Epithelial cell of prostate (primary cell): Measurements from ENCODE around the gene PTPN21.
"Not testable (repeated sequence)": the region's sequence is repeated elsewhere in the genome, so short reads cannot be mapped to it uniquely, and the experiment has no call there.

Experiments
- DNase-seq: peaks from one replicate; pipeline ENCODE4 v3.0.0-alpha.2; 2011; ENCODE audit warnings: low read depth, low spot score
- H3K27ac ChIP-seq: fragments of 450-650 bp; 2 replicates; pipeline ENCODE4 v1.5.1; 2017; ENCODE audit warnings: mild to moderate bottlenecking

PTPN21 gene

DNA sequence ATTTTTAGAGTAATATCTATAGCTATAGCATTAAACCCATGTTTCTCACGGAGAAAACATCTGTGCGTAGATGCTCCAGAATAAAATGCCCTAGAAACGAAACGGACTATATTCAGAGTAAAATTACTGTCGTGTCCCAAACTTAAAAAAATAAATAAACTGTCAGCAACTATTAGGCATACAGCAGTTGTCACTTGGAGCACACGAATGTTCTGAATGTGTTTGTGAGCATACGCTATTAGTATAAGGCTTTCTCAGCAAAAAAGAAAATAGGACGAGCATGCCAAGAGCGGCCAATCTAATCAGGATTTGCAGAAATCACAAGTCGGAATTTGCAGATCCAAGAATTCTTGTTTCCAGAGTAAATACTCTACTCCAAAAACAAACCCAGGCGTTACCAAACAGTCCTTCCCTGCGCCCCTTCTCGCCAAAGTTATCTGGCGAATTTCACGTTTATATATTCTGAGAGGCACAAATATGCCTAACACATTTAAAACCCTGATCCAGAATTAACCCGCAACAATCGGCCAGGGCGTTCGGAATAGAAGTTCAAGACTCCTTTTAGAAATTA, 836 bp downstream of the PTPN21 start:
- no peak for DNase-seq
- peak overlapping the region; percentile 89 for H3K27ac ChIP-seq

- no peak for DNase-seq
- H3K27ac ChIP-seq = no peak overlapping the region
These were observed 1.9 kb downstream of the PTPN21 start for GRCh38 chr14:88552876-88553275.

- peak overlapping the region; percentile 33 for H3K27ac ChIP-seq
- no peak for DNase-seq
These were observed 2.8 kb downstream of the PTPN21 start for GRCh38 chr14:88551980-88552431.

DNA sequence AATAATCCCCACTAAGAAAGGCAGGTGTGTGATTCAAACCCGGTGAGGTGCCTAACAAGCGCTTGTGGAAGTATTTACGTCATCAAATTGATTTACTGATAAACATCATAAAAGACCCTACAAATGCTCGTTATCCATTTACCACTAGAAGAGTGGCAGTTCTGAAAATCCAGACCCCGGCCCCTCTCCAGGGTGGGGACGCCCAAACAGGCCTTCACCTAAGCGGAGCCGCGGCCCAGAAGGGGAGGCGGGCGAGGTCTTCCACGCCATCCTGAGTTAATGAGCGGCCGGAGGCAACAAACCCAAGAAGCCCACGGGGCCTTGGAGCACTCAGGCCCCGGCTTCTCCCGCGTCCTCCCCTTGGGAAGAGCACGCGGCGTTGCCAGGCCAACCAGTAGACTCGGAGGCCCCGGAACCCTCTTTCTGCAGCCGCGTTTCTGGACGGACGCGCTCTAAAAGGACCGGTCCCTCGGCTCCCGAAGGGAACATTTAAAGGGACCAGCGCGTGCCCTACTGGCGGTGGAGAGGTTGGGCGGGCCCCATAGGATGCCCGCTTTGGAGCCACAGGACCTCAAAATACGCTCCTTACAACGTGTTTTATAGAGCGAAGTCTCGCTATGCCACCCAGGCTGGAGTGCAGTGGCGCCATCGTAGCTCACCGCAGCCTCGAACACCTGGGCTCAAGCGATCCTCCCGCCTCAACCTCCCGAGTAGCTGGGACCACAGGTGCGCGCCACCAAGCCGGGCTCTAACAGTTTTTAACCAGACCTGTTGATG, 3.5 kb downstream of the PTPN21 start:
- H3K27ac ChIP-seq = peak overlapping the region; percentile 33
- DNase-seq = no peak

DNA sequence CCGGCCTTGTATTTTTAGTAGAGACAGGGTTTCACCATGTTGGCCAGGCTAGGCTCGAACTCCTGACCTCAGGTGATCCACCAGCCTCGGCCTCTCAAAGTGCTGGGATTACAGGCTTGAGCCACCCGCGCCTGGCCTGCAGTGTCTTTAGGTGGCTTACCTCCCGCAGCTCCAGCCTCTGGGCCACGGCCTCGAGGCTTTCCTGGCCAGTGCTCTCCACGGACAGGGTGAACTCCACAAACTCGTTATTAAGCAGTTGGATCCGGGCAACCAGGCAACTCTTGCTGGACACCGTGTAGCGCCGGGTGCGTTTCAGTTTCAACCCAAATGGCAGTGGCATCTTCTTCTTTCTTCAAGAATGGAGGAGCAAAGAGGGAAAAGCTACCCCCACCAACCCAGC, 4.7 kb downstream of the PTPN21 start:
- no peak overlapping the region for H3K27ac ChIP-seq

GRCh38 chr14:88547386-88547780, 7.4 kb downstream of the PTPN21 start:
- no peak for DNase-seq
- no peak overlapping the region for H3K27ac ChIP-seq

More for the DNA sequence above, 4.7 kb downstream of the PTPN21 start:
- DNase-seq = no peak

DNA sequence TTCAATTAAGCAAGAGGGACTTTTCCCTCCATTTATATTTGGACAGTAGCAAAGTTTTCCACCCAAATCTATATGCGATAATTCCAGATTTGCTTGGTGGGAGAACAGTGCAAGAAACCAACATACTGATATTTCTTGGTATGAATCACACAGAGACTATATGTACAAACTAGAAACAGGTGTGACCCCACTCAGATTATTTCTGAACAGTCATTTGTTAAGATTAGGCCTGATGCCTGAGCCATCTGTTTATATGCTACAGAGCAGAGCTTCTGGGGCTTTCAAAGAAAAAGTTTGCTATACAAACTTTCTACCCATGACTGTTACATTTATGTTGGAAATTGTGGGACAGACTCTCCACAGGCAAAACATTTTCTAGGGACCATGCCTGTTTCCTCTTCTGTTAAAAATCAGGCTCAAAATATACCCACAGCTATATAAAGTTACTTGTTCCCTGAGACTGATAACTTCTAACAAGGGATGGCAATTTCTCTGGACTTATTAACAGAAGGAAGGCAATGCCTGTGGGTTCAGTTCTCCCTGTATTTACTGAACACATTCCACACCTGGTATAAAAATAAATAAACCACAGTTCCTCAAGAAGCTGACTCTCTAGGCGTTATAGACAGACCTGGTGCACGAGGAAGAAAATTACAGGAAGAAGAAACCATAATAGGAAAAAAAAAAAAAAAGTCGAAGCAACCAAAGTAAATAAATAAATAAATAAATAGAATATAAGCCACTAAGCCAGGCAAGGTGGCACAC, 8.0 kb downstream of the PTPN21 start:
- no peak overlapping the region for H3K27ac ChIP-seq

DNA sequence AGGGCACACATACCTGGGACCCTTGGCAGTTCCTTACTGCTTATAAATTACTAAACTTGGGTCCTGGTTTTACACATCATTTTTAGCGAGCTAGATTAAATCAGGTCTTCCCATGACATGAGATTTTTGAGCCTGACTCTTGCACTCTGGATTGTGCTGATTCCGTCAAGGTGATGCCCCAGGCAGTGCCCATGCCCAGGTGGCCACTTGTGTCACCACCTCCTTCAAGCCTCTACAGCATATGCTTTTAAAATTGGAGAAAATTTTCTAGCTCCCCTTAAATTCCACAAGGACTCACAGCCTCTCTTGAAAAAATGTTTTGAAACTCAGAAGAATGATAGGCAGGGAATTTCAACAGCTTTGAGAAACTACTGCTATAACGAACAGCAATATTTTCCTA, 9.6 kb downstream of the PTPN21 start:
- DNase-seq = no peak
- H3K27ac ChIP-seq = no peak overlapping the region

More for the DNA sequence above, 8.0 kb downstream of the PTPN21 start:
- no peak for DNase-seq

- DNase-seq = no peak
- no peak overlapping the region for H3K27ac ChIP-seq
These were observed 11.7 kb downstream of the PTPN21 start for GRCh38 chr14:88542857-88543795.

- no peak for DNase-seq
- H3K27ac ChIP-seq = no peak overlapping the region
These were observed 13.5 kb downstream of the PTPN21 start for GRCh38 chr14:88541324-88541723.

DNA sequence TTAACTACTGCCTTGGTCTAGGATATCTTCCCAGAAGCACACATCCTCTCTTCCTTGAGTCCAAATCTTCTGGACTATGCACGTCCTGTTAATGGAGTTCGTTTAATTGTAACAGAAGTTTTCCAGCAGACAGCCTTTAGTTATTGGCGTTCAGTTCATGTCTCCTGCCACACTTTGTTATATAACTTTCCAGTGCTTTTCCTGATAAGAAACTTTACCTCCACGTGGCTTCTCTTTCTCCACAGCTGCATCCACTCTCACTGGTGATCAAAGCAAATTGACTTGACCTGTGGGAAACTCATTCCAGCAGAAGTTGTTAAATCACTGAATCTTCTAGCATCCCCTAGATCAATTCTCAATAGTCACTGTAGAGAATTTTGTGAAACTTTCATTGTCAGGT, 19.0 kb downstream of the PTPN21 start:
- H3K27ac ChIP-seq = no peak overlapping the region

GRCh38 chr14:88535149-88535548, 19.7 kb downstream of the PTPN21 start:
- DNase-seq = no peak
- no peak overlapping the region for H3K27ac ChIP-seq

More for the DNA sequence above, 19.0 kb downstream of the PTPN21 start:
- no peak for DNase-seq

- no peak for DNase-seq
- no peak overlapping the region for H3K27ac ChIP-seq
These were observed 21.7 kb downstream of the PTPN21 start for GRCh38 chr14:88533064-88533602.

- not testable (repeated sequence) for H3K27ac ChIP-seq, DNase-seq
These were observed 24.9 kb downstream of the PTPN21 start for GRCh38 chr14:88529889-88530288.

DNA sequence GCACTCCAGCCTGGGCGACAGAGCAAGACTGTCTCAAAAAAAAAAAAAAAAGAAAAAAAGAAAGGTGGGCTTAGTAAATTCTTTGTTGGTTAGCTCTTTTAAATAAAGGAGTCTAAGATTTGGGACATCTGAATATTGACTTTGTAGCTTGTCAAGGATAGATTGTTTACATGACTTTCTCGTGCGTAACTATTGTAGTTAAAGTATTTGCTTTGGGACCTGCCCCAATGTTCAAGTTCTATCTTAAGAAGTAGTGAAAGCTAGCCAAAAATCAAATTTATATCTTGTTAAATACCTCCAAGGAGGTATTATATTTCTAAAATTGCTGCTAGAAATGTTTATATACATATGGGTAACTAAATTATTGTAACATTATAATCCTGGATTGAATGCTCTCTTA, 32.4 kb downstream of the PTPN21 start:
- DNase-seq = no peak
- H3K27ac ChIP-seq = peak overlapping the region; percentile 31

DNA sequence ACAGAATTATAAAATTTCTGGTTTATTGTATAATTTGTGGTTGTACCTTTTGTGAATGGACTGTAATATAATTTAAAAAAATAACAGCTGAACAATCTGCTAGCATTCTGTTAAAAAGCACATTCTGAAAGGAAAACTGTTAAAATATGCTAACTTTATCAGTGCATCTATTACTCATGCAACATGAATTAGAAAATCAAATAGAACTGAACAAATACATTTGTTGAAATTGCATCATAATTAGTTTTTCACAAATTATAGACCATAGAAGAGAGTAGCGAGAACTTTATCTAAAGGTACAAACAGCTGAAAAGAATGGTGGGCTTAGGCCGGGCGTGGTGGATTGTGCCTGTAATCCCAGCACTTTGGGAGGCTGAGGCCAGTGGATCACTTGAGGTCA, 33.0 kb downstream of the PTPN21 start:
- peak overlapping the region; percentile 31 for H3K27ac ChIP-seq
- DNase-seq = no peak

GRCh38 chr14:88519907-88520306, 34.9 kb downstream of the PTPN21 start:
- no peak for DNase-seq
- no peak overlapping the region for H3K27ac ChIP-seq

- peak; percentile 24 for DNase-seq
- H3K27ac ChIP-seq = no peak overlapping the region
These were observed 36.0 kb downstream of the PTPN21 start for GRCh38 chr14:88518592-88519512.
